GM21367 (cell line): ENCODE data around the gene RARA.
"Not testable (repeated sequence)": the region's sequence is repeated elsewhere in the genome, so short reads cannot be mapped to it uniquely, and the experiment has no call there.

Experiments used
- ATAC-seq: cut with Tn5 transposase; IDR thresholded peaks from one replicate; pipeline ENCODE4 v1.9.1; 2021; ENCODE audit not compliant: unreplicated experiment

RARA gene

GRCh38 chr17:40373999-40374398 is 65.0 kb downstream of the RARA start:
- no peak for ATAC-seq

- no peak for ATAC-seq
These were observed 66.0 kb downstream of the RARA start for GRCh38 chr17:40374821-40375498.

- ATAC-seq = not testable (repeated sequence)
These were observed 66.8 kb downstream of the RARA start for GRCh38 chr17:40375786-40376185.

GRCh38 chr17:40376541-40376940 is 67.6 kb downstream of the RARA start:
- not testable (repeated sequence) for ATAC-seq

GRCh38 chr17:40377832-40378231 is 68.9 kb downstream of the RARA start:
- ATAC-seq = no peak

DNA sequence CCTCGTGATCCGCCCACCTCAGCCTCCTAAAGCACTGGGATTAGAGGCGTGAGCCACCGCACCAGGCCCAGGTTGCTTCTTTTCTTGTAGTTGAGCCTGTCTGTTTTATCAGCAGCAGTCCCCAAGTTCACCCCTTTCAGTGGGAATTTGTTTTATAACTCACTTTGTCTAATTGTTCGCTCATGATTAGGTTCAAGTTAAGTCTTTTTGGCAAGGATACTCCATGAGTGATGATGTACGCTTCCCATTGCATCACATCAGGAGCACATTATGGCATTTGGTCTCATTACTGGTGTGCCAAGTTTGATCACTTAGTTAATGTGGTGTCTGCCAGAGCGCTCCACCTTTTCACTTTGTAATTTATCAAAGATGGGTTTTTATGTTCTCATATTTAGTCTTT is 70.0 kb downstream of the RARA start:
- ATAC-seq = no peak

- no peak for ATAC-seq
These were observed 73.3 kb downstream of the RARA start for GRCh38 chr17:40382251-40382650.

DNA sequence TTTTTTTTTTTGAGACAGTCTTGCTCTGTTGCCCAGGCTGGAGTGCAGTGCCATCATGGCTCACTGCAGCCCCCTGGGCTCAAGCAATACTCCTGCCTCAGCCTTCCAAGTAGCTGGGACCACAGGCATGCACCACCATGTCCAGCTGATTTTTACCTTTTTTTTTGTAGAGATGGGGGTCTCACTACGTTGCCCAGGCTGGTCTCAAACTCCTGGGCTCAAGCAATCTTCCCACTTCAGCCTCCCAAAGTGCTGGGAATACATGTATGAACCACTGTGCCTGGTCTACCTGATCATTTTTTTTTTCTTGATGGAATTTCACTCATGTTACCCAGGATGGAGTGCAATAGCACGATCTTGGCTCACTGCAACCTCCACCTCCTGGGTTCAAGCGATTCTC is 77.6 kb downstream of the RARA start:
- not testable (repeated sequence) for ATAC-seq

- ATAC-seq = no peak
These were observed 90.2 kb downstream of the RARA start for GRCh38 chr17:40399185-40399584.

DNA sequence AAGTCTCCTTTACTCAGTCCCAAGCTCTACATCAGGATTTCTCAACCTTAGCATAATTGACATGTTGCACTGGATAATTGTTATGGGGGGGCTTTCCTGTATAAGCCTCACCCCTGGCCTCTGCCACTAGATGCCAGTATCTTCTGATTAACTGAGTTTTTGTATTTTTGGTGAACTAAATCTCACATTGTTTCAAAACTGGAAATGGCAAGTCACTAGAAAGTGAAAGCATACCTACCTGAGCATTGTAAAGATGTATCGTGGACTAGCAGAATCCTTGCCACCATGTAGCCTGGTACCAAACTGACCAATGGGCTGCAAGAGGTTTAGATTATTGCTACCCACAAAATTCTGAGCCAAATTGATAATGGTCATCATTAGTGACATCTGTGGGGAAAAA is 93.7 kb downstream of the RARA start:
- ATAC-seq = no peak

GRCh38 chr17:40404003-40404402 is 95.0 kb downstream of the RARA start:
- ATAC-seq = no peak
